ENCODE results near the gene HOXC6. TPM values are rescaled to one million over a fixed set of nuclear protein-coding genes. Genes with fewer than 3 reads are reported as not detected.

The HOXC6 gene
- total and polyA plus RNA-seq, 9 of the 15 experiments (the other 6 are each of a cell fraction or from before 2014, with no cell fraction given), result 0.06 to 4.0 (median 1.4) TPM

DNA sequence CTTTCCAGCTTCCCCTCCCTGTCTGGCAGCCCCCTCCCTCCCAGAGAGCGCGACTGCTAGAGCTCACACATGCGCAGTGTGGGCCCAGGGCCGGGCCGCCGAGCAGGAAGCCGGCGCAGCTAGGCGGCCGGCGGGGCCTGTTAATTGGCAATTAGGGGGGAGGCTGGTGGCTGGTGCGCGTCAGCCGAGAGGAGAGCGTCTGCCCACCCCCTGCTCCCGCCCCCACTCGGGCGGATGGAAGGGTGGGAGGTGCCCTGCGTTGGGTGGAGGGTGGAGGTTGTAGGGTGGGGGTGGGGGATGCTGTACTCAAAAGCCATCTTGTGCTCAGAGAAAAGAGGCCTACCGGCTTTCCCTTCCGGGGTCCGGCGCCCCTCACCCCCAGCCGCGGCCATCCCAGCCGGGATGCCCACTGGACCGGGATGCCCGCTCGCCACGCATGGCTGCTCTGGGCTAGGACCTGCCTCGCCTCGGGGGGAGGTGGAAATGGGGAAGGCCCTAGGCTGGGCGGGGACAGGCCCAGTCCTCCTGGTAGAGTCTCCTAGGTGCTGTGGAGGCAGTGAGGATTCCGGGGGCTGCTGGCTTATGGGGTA lies 10.3 kb upstream of the HOXC6 start (continued):
- TF ChIP-seq, protein P1, sequence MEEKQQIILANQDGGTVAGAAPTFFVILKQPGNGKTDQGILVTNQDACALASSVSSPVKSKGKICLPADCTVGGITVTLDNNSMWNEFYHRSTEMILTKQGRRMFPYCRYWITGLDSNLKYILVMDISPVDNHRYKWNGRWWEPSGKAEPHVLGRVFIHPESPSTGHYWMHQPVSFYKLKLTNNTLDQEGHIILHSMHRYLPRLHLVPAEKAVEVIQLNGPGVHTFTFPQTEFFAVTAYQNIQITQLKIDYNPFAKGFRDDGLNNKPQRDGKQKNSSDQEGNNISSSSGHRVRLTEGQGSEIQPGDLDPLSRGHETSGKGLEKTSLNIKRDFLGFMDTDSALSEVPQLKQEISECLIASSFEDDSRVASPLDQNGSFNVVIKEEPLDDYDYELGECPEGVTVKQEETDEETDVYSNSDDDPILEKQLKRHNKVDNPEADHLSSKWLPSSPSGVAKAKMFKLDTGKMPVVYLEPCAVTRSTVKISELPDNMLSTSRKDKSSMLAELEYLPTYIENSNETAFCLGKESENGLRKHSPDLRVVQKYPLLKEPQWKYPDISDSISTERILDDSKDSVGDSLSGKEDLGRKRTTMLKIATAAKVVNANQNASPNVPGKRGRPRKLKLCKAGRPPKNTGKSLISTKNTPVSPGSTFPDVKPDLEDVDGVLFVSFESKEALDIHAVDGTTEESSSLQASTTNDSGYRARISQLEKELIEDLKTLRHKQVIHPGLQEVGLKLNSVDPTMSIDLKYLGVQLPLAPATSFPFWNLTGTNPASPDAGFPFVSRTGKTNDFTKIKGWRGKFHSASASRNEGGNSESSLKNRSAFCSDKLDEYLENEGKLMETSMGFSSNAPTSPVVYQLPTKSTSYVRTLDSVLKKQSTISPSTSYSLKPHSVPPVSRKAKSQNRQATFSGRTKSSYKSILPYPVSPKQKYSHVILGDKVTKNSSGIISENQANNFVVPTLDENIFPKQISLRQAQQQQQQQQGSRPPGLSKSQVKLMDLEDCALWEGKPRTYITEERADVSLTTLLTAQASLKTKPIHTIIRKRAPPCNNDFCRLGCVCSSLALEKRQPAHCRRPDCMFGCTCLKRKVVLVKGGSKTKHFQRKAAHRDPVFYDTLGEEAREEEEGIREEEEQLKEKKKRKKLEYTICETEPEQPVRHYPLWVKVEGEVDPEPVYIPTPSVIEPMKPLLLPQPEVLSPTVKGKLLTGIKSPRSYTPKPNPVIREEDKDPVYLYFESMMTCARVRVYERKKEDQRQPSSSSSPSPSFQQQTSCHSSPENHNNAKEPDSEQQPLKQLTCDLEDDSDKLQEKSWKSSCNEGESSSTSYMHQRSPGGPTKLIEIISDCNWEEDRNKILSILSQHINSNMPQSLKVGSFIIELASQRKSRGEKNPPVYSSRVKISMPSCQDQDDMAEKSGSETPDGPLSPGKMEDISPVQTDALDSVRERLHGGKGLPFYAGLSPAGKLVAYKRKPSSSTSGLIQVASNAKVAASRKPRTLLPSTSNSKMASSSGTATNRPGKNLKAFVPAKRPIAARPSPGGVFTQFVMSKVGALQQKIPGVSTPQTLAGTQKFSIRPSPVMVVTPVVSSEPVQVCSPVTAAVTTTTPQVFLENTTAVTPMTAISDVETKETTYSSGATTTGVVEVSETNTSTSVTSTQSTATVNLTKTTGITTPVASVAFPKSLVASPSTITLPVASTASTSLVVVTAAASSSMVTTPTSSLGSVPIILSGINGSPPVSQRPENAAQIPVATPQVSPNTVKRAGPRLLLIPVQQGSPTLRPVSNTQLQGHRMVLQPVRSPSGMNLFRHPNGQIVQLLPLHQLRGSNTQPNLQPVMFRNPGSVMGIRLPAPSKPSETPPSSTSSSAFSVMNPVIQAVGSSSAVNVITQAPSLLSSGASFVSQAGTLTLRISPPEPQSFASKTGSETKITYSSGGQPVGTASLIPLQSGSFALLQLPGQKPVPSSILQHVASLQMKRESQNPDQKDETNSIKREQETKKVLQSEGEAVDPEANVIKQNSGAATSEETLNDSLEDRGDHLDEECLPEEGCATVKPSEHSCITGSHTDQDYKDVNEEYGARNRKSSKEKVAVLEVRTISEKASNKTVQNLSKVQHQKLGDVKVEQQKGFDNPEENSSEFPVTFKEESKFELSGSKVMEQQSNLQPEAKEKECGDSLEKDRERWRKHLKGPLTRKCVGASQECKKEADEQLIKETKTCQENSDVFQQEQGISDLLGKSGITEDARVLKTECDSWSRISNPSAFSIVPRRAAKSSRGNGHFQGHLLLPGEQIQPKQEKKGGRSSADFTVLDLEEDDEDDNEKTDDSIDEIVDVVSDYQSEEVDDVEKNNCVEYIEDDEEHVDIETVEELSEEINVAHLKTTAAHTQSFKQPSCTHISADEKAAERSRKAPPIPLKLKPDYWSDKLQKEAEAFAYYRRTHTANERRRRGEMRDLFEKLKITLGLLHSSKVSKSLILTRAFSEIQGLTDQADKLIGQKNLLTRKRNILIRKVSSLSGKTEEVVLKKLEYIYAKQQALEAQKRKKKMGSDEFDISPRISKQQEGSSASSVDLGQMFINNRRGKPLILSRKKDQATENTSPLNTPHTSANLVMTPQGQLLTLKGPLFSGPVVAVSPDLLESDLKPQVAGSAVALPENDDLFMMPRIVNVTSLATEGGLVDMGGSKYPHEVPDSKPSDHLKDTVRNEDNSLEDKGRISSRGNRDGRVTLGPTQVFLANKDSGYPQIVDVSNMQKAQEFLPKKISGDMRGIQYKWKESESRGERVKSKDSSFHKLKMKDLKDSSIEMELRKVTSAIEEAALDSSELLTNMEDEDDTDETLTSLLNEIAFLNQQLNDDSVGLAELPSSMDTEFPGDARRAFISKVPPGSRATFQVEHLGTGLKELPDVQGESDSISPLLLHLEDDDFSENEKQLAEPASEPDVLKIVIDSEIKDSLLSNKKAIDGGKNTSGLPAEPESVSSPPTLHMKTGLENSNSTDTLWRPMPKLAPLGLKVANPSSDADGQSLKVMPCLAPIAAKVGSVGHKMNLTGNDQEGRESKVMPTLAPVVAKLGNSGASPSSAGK (IDR thresholded peaks at IDR 0.05), result no peak
- TF ChIP-seq ZNF263 (CRISPR knock-in tag; IDR thresholded peaks at IDR 0.05; ENCODE audit: borderline replicate concordance) (0 out of 2 replicates have a peak, but pooled peaks have one; percentile 45), HEY1 (CRISPR knock-in tag; IDR thresholded peaks at IDR 0.05; ENCODE audit: borderline replicate concordance) (no peak), NFE2 (IDR thresholded peaks at IDR 0.05; ENCODE audit: low read depth) (no peak), NBN (IDR thresholded peaks at IDR 0.05; ENCODE audit: low read depth) (peak; percentile 47; the same call in 1 of the 2 replicates), SMARCB1 (IDR thresholded peaks at IDR 0.05; ENCODE audit: insufficient read length, low read depth) (no peak), SMAD1 (IDR thresholded peaks at IDR 0.05; ENCODE audit: low read depth, low read length, partially characterized antibody) (no peak), RBM17 (IDR thresholded peaks at IDR 0.05; ENCODE audit: borderline replicate concordance, low read depth, low read length) (no peak), FOXK2 (conservative IDR thresholded peaks at IDR 0.05 in 1 of 2, IDR thresholded peaks at IDR 0.05 in 1 of 2; ENCODE audit: low read depth in 2 of 2) (no peak), EP400 (IDR thresholded peaks at IDR 0.05) (peak; percentile 62; the same call in 1 of the 2 replicates), ASH1L (IDR thresholded peaks at IDR 0.05; ENCODE audit: borderline replicate concordance, low read depth, partially characterized antibody) (no peak)
- TF ChIP-seq, protein P2, sequence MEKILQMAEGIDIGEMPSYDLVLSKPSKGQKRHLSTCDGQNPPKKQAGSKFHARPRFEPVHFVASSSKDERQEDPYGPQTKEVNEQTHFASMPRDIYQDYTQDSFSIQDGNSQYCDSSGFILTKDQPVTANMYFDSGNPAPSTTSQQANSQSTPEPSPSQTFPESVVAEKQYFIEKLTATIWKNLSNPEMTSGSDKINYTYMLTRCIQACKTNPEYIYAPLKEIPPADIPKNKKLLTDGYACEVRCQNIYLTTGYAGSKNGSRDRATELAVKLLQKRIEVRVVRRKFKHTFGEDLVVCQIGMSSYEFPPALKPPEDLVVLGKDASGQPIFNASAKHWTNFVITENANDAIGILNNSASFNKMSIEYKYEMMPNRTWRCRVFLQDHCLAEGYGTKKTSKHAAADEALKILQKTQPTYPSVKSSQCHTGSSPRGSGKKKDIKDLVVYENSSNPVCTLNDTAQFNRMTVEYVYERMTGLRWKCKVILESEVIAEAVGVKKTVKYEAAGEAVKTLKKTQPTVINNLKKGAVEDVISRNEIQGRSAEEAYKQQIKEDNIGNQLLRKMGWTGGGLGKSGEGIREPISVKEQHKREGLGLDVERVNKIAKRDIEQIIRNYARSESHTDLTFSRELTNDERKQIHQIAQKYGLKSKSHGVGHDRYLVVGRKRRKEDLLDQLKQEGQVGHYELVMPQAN (IDR thresholded peaks at IDR 0.05; ENCODE audit: borderline replicate concordance), result 0 out of 2 replicates have a peak, but pooled peaks have one; percentile 25
- TF ChIP-seq, protein P3, sequence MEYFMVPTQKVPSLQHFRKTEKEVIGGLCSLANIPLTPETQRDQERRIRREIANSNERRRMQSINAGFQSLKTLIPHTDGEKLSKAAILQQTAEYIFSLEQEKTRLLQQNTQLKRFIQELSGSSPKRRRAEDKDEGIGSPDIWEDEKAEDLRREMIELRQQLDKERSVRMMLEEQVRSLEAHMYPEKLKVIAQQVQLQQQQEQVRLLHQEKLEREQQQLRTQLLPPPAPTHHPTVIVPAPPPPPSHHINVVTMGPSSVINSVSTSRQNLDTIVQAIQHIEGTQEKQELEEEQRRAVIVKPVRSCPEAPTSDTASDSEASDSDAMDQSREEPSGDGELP (CRISPR knock-in tag; IDR thresholded peaks at IDR 0.05; ENCODE audit: borderline replicate concordance), result peak; percentile 78
